Gastroesophageal sphincter (tissue), 3 donors: ENCODE measurements around the gene POMT2.

Source experiments
- POLR2A ChIP-seq, 2 donors: fragments of 450-650 bp; IDR thresholded peaks; one replicate each; pipeline ENCODE4 v1.6.1; 2017; ENCODE audit warnings: antibody characterized with exemption in 2 of 2, mild to moderate bottlenecking in 2 of 2, moderate library complexity in 1 of 2
- POLR2AphosphoS5 ChIP-seq: sonication (generic); formaldehyde crosslinking; IDR thresholded peaks from one replicate; pipeline ENCODE4 v1.6.1; 2017; ENCODE audit warnings: antibody characterized with exemption
- TF ChIP-seq, protein P1 (sequence below), 4 experiments: fragments of 200-600 bp in 2 of 4; fragments of 450-650 bp in 2 of 4; sonication (generic) in 1 of 4; IDR thresholded peaks; one replicate each; pipeline ENCODE4 v1.5.1; 2017 to 2019; ENCODE audit warnings: antibody characterized with exemption in 4 of 4, mild to moderate bottlenecking in 2 of 4, moderate library complexity in 2 of 4

DNA sequence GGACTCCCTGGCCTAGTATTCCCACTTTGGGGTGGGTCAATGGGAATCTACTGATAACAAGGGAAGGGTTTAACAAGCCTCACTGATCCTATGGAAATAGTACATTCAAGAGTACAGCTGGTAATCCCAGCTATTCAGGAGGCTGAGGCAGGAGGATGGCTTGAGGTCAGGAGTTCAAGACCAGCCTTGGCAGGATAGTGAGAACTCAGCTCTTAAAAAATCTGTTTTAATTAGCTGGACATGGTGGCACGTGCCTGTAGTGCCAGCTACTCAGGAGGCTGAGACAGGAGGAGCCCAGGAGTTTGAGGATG is 4.5 kb downstream of the POMT2 start:
- TF ChIP-seq, protein P1, sequence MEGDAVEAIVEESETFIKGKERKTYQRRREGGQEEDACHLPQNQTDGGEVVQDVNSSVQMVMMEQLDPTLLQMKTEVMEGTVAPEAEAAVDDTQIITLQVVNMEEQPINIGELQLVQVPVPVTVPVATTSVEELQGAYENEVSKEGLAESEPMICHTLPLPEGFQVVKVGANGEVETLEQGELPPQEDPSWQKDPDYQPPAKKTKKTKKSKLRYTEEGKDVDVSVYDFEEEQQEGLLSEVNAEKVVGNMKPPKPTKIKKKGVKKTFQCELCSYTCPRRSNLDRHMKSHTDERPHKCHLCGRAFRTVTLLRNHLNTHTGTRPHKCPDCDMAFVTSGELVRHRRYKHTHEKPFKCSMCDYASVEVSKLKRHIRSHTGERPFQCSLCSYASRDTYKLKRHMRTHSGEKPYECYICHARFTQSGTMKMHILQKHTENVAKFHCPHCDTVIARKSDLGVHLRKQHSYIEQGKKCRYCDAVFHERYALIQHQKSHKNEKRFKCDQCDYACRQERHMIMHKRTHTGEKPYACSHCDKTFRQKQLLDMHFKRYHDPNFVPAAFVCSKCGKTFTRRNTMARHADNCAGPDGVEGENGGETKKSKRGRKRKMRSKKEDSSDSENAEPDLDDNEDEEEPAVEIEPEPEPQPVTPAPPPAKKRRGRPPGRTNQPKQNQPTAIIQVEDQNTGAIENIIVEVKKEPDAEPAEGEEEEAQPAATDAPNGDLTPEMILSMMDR (IDR thresholded peaks at IDR 0.05) = no peak
- TF ChIP-seq POLR2AphosphoS5 = no peak
- no peak for TF ChIP-seq POLR2A (IDR thresholded peaks at IDR 0.05)
